Stimulated activated CD4-positive, alpha-beta T cell treated with anti-CD3 and anti-CD28 coated beads, TNF-alpha, amount 100 ng/mL, for 48 hours (primary cell): ENCODE data around the gene NALCN.

ENCODE experiments used
- DNase-seq, 3 donors: peaks; one replicate each; pipeline ENCODE4 v3.0.0-alpha.2; 2020; ENCODE audit warnings: low read depth in 3 of 3

Gene NALCN

GRCh38 chr13:101415358-101416174 is 742 bp downstream of the NALCN start:
- DNase-seq: no peak

GRCh38 chr13:101412076-101412475 is 4.2 kb downstream of the NALCN start:
- no peak for DNase-seq

GRCh38 chr13:101408992-101409656 is 7.2 kb downstream of the NALCN start:
- no peak for DNase-seq

- DNase-seq: no peak
Observed at GRCh38 chr13:101408154-101408553, 8.2 kb downstream of the NALCN start.

GRCh38 chr13:101406791-101407190 is 9.5 kb downstream of the NALCN start:
- DNase-seq: no peak

GRCh38 chr13:101401196-101401595 is 15.1 kb downstream of the NALCN start:
- DNase-seq: no peak

GRCh38 chr13:101399365-101399764 is 16.9 kb downstream of the NALCN start:
- no peak for DNase-seq

GRCh38 chr13:101398920-101399319 is 17.4 kb downstream of the NALCN start:
- no peak for DNase-seq

- DNase-seq: no peak
Observed at GRCh38 chr13:101398191-101398590, 18.1 kb downstream of the NALCN start.

- DNase-seq: no peak
Observed at GRCh38 chr13:101397742-101398141, 18.6 kb downstream of the NALCN start.

GRCh38 chr13:101394605-101395004 is 21.7 kb downstream of the NALCN start:
- DNase-seq: no peak

- no peak for DNase-seq
Observed at GRCh38 chr13:101393140-101393539, 23.2 kb downstream of the NALCN start.

- no peak for DNase-seq
Observed at GRCh38 chr13:101390461-101390860, 25.8 kb downstream of the NALCN start.

- no peak for DNase-seq
Observed at GRCh38 chr13:101384929-101385328, 31.4 kb downstream of the NALCN start.

GRCh38 chr13:101383595-101383994 is 32.7 kb downstream of the NALCN start:
- DNase-seq: no peak

- DNase-seq: no peak
Observed at GRCh38 chr13:101382701-101383100, 33.6 kb downstream of the NALCN start.

- DNase-seq: no peak
Observed at GRCh38 chr13:101382086-101382485, 34.2 kb downstream of the NALCN start.

- DNase-seq: no peak
Observed at GRCh38 chr13:101360525-101360924, 55.8 kb downstream of the NALCN start.

- no peak for DNase-seq
Observed at GRCh38 chr13:101354895-101355294, 61.4 kb downstream of the NALCN start.

GRCh38 chr13:101346942-101347728 is 69.2 kb downstream of the NALCN start:
- no peak for DNase-seq

- no peak for DNase-seq
Observed at GRCh38 chr13:101346161-101346560, 70.1 kb downstream of the NALCN start.

GRCh38 chr13:101343128-101343787 is 73.0 kb downstream of the NALCN start:
- DNase-seq: no peak
